ENCODE results near the gene GINS2.

GRCh38 chr16:85635545-85636140 is 53.1 kb downstream of the GINS2 start:
- TF ChIP-seq CTCF (IDR thresholded peaks at IDR 0.05) = no peak
- no peak for TF ChIP-seq POLR2AphosphoS5 (IDR thresholded peaks at IDR 0.05; ENCODE audit: low read depth, low read length)
- no peak for TF ChIP-seq SMC3 (IDR thresholded peaks at IDR 0.05; ENCODE audit: low read depth, low read length)
- TF ChIP-seq NFIC (IDR thresholded peaks at IDR 0.05; ENCODE audit: borderline replicate concordance) = no peak
- TF ChIP-seq, protein P1, sequence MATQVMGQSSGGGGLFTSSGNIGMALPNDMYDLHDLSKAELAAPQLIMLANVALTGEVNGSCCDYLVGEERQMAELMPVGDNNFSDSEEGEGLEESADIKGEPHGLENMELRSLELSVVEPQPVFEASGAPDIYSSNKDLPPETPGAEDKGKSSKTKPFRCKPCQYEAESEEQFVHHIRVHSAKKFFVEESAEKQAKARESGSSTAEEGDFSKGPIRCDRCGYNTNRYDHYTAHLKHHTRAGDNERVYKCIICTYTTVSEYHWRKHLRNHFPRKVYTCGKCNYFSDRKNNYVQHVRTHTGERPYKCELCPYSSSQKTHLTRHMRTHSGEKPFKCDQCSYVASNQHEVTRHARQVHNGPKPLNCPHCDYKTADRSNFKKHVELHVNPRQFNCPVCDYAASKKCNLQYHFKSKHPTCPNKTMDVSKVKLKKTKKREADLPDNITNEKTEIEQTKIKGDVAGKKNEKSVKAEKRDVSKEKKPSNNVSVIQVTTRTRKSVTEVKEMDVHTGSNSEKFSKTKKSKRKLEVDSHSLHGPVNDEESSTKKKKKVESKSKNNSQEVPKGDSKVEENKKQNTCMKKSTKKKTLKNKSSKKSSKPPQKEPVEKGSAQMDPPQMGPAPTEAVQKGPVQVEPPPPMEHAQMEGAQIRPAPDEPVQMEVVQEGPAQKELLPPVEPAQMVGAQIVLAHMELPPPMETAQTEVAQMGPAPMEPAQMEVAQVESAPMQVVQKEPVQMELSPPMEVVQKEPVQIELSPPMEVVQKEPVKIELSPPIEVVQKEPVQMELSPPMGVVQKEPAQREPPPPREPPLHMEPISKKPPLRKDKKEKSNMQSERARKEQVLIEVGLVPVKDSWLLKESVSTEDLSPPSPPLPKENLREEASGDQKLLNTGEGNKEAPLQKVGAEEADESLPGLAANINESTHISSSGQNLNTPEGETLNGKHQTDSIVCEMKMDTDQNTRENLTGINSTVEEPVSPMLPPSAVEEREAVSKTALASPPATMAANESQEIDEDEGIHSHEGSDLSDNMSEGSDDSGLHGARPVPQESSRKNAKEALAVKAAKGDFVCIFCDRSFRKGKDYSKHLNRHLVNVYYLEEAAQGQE (IDR thresholded peaks at IDR 0.05; ENCODE audit: low read depth, low read length) = no peak
- TF ChIP-seq TCF12 (IDR thresholded peaks at IDR 0.05) = no peak
- no peak for TF ChIP-seq CHD2 (IDR thresholded peaks at IDR 0.05; ENCODE audit: low read length, partially characterized antibody)
- TF ChIP-seq EZH2phosphoT487 (IDR thresholded peaks at IDR 0.05; ENCODE audit: borderline replicate concordance, low read depth) = no peak
- TF ChIP-seq EP300 (IDR thresholded peaks at IDR 0.05; ENCODE audit: borderline replicate concordance in 1 of 2, low read depth in 1 of 2, low read length in 1 of 2) = no peak
- TF ChIP-seq YY1 (IDR thresholded peaks at IDR 0.05; ENCODE audit: low read depth) = no peak
- TF ChIP-seq GATA2 (CRISPR knock-in tag; IDR thresholded peaks at IDR 0.05) = no peak
- TF ChIP-seq, protein P2, sequence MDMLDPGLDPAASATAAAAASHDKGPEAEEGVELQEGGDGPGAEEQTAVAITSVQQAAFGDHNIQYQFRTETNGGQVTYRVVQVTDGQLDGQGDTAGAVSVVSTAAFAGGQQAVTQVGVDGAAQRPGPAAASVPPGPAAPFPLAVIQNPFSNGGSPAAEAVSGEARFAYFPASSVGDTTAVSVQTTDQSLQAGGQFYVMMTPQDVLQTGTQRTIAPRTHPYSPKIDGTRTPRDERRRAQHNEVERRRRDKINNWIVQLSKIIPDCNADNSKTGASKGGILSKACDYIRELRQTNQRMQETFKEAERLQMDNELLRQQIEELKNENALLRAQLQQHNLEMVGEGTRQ (IDR thresholded peaks at IDR 0.05; ENCODE audit: borderline replicate concordance, low read depth, low read length) = no peak
- TF ChIP-seq, protein P3, sequence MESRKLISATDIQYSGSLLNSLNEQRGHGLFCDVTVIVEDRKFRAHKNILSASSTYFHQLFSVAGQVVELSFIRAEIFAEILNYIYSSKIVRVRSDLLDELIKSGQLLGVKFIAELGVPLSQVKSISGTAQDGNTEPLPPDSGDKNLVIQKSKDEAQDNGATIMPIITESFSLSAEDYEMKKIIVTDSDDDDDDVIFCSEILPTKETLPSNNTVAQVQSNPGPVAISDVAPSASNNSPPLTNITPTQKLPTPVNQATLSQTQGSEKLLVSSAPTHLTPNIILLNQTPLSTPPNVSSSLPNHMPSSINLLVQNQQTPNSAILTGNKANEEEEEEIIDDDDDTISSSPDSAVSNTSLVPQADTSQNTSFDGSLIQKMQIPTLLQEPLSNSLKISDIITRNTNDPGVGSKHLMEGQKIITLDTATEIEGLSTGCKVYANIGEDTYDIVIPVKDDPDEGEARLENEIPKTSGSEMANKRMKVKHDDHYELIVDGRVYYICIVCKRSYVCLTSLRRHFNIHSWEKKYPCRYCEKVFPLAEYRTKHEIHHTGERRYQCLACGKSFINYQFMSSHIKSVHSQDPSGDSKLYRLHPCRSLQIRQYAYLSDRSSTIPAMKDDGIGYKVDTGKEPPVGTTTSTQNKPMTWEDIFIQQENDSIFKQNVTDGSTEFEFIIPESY (IDR thresholded peaks at IDR 0.05; ENCODE audit: borderline replicate concordance, low read depth) = no peak
